Kidney tubule cell (primary cell): Measurements from ENCODE around the gene TACC2.

ENCODE experiments used
- DNase-seq: peaks from one replicate; pipeline ENCODE4 v3.0.0-alpha.2; 2018; ENCODE audit warnings: low spot score

TACC2 gene

GRCh38 chr10:122248356-122249302 is 259.7 kb downstream of the TACC2 start:
- no peak for DNase-seq

- no peak for DNase-seq
Observed at GRCh38 chr10:122249303-122249850, 260.4 kb downstream of the TACC2 start.

- DNase-seq: no peak
Observed at GRCh38 chr10:122249991-122250750, 261.2 kb downstream of the TACC2 start.

- no peak for DNase-seq
Observed at GRCh38 chr10:122251459-122252255, 262.7 kb downstream of the TACC2 start.

GRCh38 chr10:122252805-122253204 is 263.8 kb downstream of the TACC2 start:
- DNase-seq: no peak

GRCh38 chr10:122253605-122254004 is 264.6 kb downstream of the TACC2 start:
- DNase-seq: no peak

GRCh38 chr10:122254831-122255230 is 265.9 kb downstream of the TACC2 start:
- no peak for DNase-seq

GRCh38 chr10:122255509-122256301 is 266.7 kb downstream of the TACC2 start:
- DNase-seq: no peak

- DNase-seq: no peak
Observed at GRCh38 chr10:122257041-122257440, 268.1 kb downstream of the TACC2 start.

GRCh38 chr10:122258136-122259074 is 269.4 kb downstream of the TACC2 start:
- peak; percentile 13 for DNase-seq

GRCh38 chr10:122259075-122259466 is 270.1 kb downstream of the TACC2 start:
- no peak for DNase-seq

- DNase-seq: no peak
Observed at GRCh38 chr10:122261584-122261983, 272.6 kb downstream of the TACC2 start.

GRCh38 chr10:122263971-122264370 is 275.0 kb downstream of the TACC2 start:
- DNase-seq: peak; percentile 91

GRCh38 chr10:122264436-122264835 is 275.5 kb downstream of the TACC2 start:
- DNase-seq: peak; percentile 56

- DNase-seq: no peak
Observed at GRCh38 chr10:122264931-122265330, 276.0 kb downstream of the TACC2 start.

GRCh38 chr10:122265896-122266295 is 276.9 kb downstream of the TACC2 start:
- peak; percentile 92 for DNase-seq

- peak; percentile 51 for DNase-seq
Observed at GRCh38 chr10:122267849-122268737, 279.1 kb downstream of the TACC2 start.

- DNase-seq: no peak
Observed at GRCh38 chr10:122269059-122269687, 280.2 kb downstream of the TACC2 start.
